ENCODE measurements around the gene GNAI3. TPM values are rescaled to one million over a fixed set of nuclear protein-coding genes. Genes with fewer than 3 reads are reported as not detected.

Gene GNAI3
- total RNA-seq, 4 donors from 2014 or later: 8.2 to 15.1 (median 11.6) TPM

- Histone ChIP-seq H3K4me1 (peaks cover 0 to 18% (median 5%) of the 10 kb centered on the region in 3 donors), H3K4me3 (no peak overlapping the region), H3K27ac (no peak overlapping the region), H3K9me3 (no peaks in the 10 kb centered on the region), H3K36me3 (no peaks in the 10 kb centered on the region), H3K27me3 (no peaks in the 10 kb centered on the region)
- intact Hi-C loops (cut with DNase I): loop anchor here (5.0 kb wide), 1 partner anchor 38 kb away; the partner anchor contains the start of gene CYB561D1
- TF ChIP-seq CTCF (IDR thresholded peaks at IDR 0.05) (no peak), POLR2A (IDR thresholded peaks at IDR 0.05) (no peak)
- DNase-seq: no peak
- WGBS, 2 donors: 76 to 94% methylated on average over 2 to 5 of the region's 8 CpGs
Observed at GRCh38 chr1:109529881-109530456, 18.4 kb upstream of the GNAI3 start.

GRCh38 chr1:109530457-109531087 is 17.8 kb upstream of the GNAI3 start:
- Histone ChIP-seq H3K9me3 (no peaks in the 10 kb centered on the region), H3K4me3 (no peak overlapping the region), H3K27me3 (no peaks in the 10 kb centered on the region), H3K4me1 (peaks cover 0 to 18% (median 5%) of the 10 kb centered on the region in 3 donors), H3K27ac (no peak overlapping the region), H3K36me3 (no peaks in the 10 kb centered on the region)
- DNase-seq: no peak
- TF ChIP-seq CTCF (IDR thresholded peaks at IDR 0.05) (no peak), POLR2A (IDR thresholded peaks at IDR 0.05) (no peak)
- intact Hi-C loops (cut with DNase I): loop anchor here (5.0 kb wide), 1 partner anchor 38 kb away; the partner anchor contains the start of gene CYB561D1
- WGBS, 2 donors: 76 to 85% methylated on average over 11 to 12 of the region's 13 CpGs

- Histone ChIP-seq H3K4me1 (peaks cover 0 to 24% (median 5%) of the 10 kb centered on the region in 3 donors), H3K27ac (no peak overlapping the region), H3K36me3 (no peaks in the 10 kb centered on the region), H3K9me3 (no peaks in the 10 kb centered on the region), H3K4me3 (no peak overlapping the region), H3K27me3 (no peaks in the 10 kb centered on the region)
- WGBS, 2 donors: 76% methylated on average over 4 of the region's 4 CpGs; no CpG with 5 or more reads in 1 of the 2 donors
- TF ChIP-seq CTCF (IDR thresholded peaks at IDR 0.05): no peak
- TF ChIP-seq POLR2A (IDR thresholded peaks at IDR 0.05): no peak
- intact Hi-C loops (cut with DNase I): loop anchor here (5.0 kb wide), 1 partner anchor 39 kb away; the partner anchor contains the start of gene CYB561D1
- no peak for DNase-seq
Observed at GRCh38 chr1:109531380-109531779, 17.0 kb upstream of the GNAI3 start.

GRCh38 chr1:109531826-109532364 is 16.5 kb upstream of the GNAI3 start:
- no peak for TF ChIP-seq POLR2A (IDR thresholded peaks at IDR 0.05)
- TF ChIP-seq CTCF (IDR thresholded peaks at IDR 0.05): no peak
- DNase-seq: no peak
- no peaks in the 10 kb centered on the region for H3K27me3 ChIP-seq
- no peaks in the 10 kb centered on the region for H3K9me3 ChIP-seq
- no peak overlapping the region for H3K27ac ChIP-seq
- 41 to 58% methylated on average over 5 to 11 of the region's 16 CpGs for WGBS, 2 donors
- peak overlapping the region in 2 of 4 donors; percentile 14 to 39 for H3K4me3 ChIP-seq
- H3K4me1 ChIP-seq: peaks cover 0 to 26% (median 5%) of the 10 kb centered on the region in 3 donors
- intact Hi-C loops (cut with DNase I): loop anchor here (5.0 kb wide), 1 partner anchor 40 kb away; the partner anchor contains the start of gene CYB561D1
- H3K36me3 ChIP-seq: no peaks in the 10 kb centered on the region
